ENCODE data around the gene SLCO4A1. TPM values are rescaled to one million over a fixed set of nuclear protein-coding genes. Genes with fewer than 3 reads are reported as not detected.

Gene SLCO4A1
- total RNA-seq, 4 donors from 2014 or later = 77.9 to 107 (median 81.5) TPM

GRCh38 chr20:62596486-62596885 is 45.8 kb upstream of the SLCO4A1 start:
- no peak overlapping the region for H3K4me3 ChIP-seq (ENCODE audit: low read depth, poor library complexity, severe bottlenecking)
- intact Hi-C loops (cut with DNase I; ENCODE audit: low total_unique reads) = no loop called here
- TF ChIP-seq POLR2A (IDR thresholded peaks at IDR 0.05) = no peak
- TF ChIP-seq, protein P1, sequence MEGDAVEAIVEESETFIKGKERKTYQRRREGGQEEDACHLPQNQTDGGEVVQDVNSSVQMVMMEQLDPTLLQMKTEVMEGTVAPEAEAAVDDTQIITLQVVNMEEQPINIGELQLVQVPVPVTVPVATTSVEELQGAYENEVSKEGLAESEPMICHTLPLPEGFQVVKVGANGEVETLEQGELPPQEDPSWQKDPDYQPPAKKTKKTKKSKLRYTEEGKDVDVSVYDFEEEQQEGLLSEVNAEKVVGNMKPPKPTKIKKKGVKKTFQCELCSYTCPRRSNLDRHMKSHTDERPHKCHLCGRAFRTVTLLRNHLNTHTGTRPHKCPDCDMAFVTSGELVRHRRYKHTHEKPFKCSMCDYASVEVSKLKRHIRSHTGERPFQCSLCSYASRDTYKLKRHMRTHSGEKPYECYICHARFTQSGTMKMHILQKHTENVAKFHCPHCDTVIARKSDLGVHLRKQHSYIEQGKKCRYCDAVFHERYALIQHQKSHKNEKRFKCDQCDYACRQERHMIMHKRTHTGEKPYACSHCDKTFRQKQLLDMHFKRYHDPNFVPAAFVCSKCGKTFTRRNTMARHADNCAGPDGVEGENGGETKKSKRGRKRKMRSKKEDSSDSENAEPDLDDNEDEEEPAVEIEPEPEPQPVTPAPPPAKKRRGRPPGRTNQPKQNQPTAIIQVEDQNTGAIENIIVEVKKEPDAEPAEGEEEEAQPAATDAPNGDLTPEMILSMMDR (IDR thresholded peaks at IDR 0.05) = no peak
- 32 to 48% methylated on average over 8 to 18 of the region's 18 CpGs for WGBS, 2 donors
- no peak for DNase-seq (ENCODE audit: low spot score in 2 of 2)

DNA sequence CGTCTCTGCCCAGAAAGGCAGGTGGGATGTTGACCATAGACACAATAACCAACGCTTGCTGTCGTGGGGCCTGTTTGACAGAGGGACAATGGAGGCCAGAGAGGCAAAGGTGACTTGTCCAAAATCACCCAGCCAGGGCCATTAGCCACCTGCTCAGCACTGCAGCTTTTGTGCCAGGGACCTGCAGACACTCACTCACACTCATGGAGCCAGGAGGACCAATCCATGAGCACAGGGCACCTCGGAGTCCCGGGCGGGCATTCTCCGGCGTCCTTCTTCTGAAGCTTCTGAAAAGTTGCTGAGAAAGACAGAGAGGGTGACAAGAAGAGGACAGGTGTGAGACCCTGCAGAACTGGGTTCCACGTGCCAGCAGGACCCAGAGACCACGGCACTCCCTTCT is 45.4 kb upstream of the SLCO4A1 start:
- intact Hi-C loops (cut with DNase I; ENCODE audit: low total_unique reads) = no loop called here
- WGBS, 2 donors = 79 to 81% methylated on average over 10 of the region's 10 CpGs
- TF ChIP-seq, protein P1 (IDR thresholded peaks at IDR 0.05) = no peak
- no peak for TF ChIP-seq POLR2A (IDR thresholded peaks at IDR 0.05)
- H3K4me3 ChIP-seq (ENCODE audit: low read depth, poor library complexity, severe bottlenecking) = no peak overlapping the region
- no peak for DNase-seq (ENCODE audit: low spot score in 2 of 2)

DNA sequence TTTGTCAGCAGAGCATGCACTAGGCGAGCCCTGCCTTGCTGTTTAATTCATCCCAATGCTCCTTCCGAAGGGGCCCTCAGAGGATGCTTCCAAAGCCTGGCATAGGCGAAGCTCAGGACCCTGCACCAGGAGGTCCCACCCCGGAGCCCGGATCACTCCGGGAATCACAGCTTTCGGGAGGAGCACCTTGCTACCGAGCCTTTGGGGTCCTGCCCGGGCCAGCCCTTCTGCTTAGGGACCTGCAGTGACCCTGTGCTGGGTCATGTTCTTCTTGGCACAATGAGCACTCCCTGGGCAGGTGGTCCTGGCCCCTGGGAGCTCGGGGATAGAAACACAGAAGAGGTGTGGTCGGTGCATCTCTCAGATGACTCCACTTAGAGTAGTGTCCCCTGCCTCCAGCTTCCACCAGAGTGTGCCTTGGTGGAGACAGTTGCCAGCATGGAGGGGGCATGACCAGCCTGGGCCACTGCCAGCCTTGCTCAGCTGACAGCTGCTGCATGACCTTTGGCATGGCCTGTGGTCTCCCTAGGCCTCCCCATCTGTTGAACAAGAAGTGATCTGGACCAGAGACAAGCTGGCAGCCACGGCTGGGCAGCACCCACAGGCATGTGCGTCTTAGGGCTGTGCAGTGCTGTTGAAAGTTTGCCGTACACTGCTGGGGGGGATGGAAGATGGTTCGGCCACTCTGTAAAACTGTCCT is 44.7 kb upstream of the SLCO4A1 start:
- no peak for DNase-seq (ENCODE audit: low spot score in 2 of 2)
- no peak overlapping the region for H3K4me3 ChIP-seq (ENCODE audit: low read depth, poor library complexity, severe bottlenecking)
- WGBS, 2 donors = 83 to 86% methylated on average over 13 to 15 of the region's 15 CpGs
- TF ChIP-seq, protein P1 (IDR thresholded peaks at IDR 0.05) = no peak
- TF ChIP-seq POLR2A (IDR thresholded peaks at IDR 0.05) = no peak
- intact Hi-C loops (cut with DNase I; ENCODE audit: low total_unique reads) = no loop called here

- no peak for DNase-seq (ENCODE audit: low spot score in 2 of 2)
- TF ChIP-seq, protein P1 (IDR thresholded peaks at IDR 0.05) = no peak
- no peak for TF ChIP-seq POLR2A (IDR thresholded peaks at IDR 0.05)
- 57 to 62% methylated on average over 13 of the region's 13 CpGs for WGBS, 2 donors
- intact Hi-C loops (cut with DNase I; ENCODE audit: low total_unique reads) = no loop called here
- H3K4me3 ChIP-seq (ENCODE audit: low read depth, poor library complexity, severe bottlenecking) = no peak overlapping the region
These were observed 43.5 kb upstream of the SLCO4A1 start for GRCh38 chr20:62598761-62599194.

- H3K4me3 ChIP-seq (ENCODE audit: low read depth, poor library complexity, severe bottlenecking) = no peak overlapping the region
- DNase-seq (ENCODE audit: low spot score in 2 of 2) = no peak
- intact Hi-C loops (cut with DNase I; ENCODE audit: low total_unique reads) = no loop called here
- WGBS, 2 donors = 71 to 73% methylated on average over 31 to 34 of the region's 34 CpGs
- TF ChIP-seq, protein P1 (IDR thresholded peaks at IDR 0.05) = no peak
- TF ChIP-seq POLR2A (IDR thresholded peaks at IDR 0.05) = no peak
These were observed 42.8 kb upstream of the SLCO4A1 start for GRCh38 chr20:62599216-62600110.
